CD4-positive, alpha-beta T cell treated with Interleukin-12 subunit alpha and Interleukin-12 subunit beta, for 1 hour (primary cell): ENCODE measurements around the gene C12orf75.
"Not testable (repeated sequence)": the region's sequence is repeated elsewhere in the genome, so short reads cannot be mapped to it uniquely, and the experiment has no call there.

Source experiments
- DNase-seq: peaks from one replicate; pipeline ENCODE4 v3.0.0-alpha.2; 2020

Gene C12orf75

GRCh38 chr12:105311936-105312335 lies 18.6 kb upstream of the C12orf75 start:
- not testable (repeated sequence) for DNase-seq

GRCh38 chr12:105313755-105314154 lies 16.7 kb upstream of the C12orf75 start:
- not testable (repeated sequence) for DNase-seq

- no peak for DNase-seq
Observed at GRCh38 chr12:105315130-105315529, 15.4 kb upstream of the C12orf75 start.

- no peak for DNase-seq
Observed at GRCh38 chr12:105315726-105316125, 14.8 kb upstream of the C12orf75 start.

GRCh38 chr12:105316931-105317852 lies 13.3 kb upstream of the C12orf75 start:
- DNase-seq: no peak

- DNase-seq: no peak
Observed at GRCh38 chr12:105317942-105318621, 12.4 kb upstream of the C12orf75 start.

GRCh38 chr12:105318651-105319483 lies 11.6 kb upstream of the C12orf75 start:
- DNase-seq: no peak

GRCh38 chr12:105319691-105320209 lies 10.7 kb upstream of the C12orf75 start:
- peak; percentile 24 for DNase-seq

- DNase-seq: peak; percentile 25
Observed at GRCh38 chr12:105321125-105321524, 9.4 kb upstream of the C12orf75 start.

GRCh38 chr12:105322070-105322469 lies 8.4 kb upstream of the C12orf75 start:
- no peak for DNase-seq

GRCh38 chr12:105324704-105325103 lies 5.8 kb upstream of the C12orf75 start:
- DNase-seq: no peak

GRCh38 chr12:105325117-105325516 lies 5.4 kb upstream of the C12orf75 start:
- DNase-seq: no peak

- no peak for DNase-seq
Observed at GRCh38 chr12:105329926-105330282, 587 bp upstream of the C12orf75 start.

GRCh38 chr12:105330931-105331804 lies 677 bp downstream of the C12orf75 start:
- DNase-seq: peak; percentile 26

- peak; percentile 30 for DNase-seq
Observed at GRCh38 chr12:105331805-105332251, 1.3 kb downstream of the C12orf75 start.

GRCh38 chr12:105332286-105332685 lies 1.8 kb downstream of the C12orf75 start:
- not testable (repeated sequence) for DNase-seq

- DNase-seq: no peak
Observed at GRCh38 chr12:105332925-105333324, 2.4 kb downstream of the C12orf75 start.

- no peak for DNase-seq
Observed at GRCh38 chr12:105334001-105334400, 3.5 kb downstream of the C12orf75 start.

GRCh38 chr12:105334582-105334981 lies 4.1 kb downstream of the C12orf75 start:
- no peak for DNase-seq

- DNase-seq: no peak
Observed at GRCh38 chr12:105335856-105336255, 5.4 kb downstream of the C12orf75 start.

GRCh38 chr12:105336411-105336810 lies 5.9 kb downstream of the C12orf75 start:
- DNase-seq: no peak

- DNase-seq: no peak
Observed at GRCh38 chr12:105337391-105337790, 6.9 kb downstream of the C12orf75 start.
